GM19043 (cell line): ENCODE measurements around the gene PCYT1B.
"Not testable (repeated sequence)": the region's sequence is repeated elsewhere in the genome, so short reads cannot be mapped to it uniquely, and the experiment has no call there.

Source experiments
- ATAC-seq: cut with Tn5 transposase; IDR thresholded peaks from one replicate; pipeline ENCODE4 v1.9.1; 2021; ENCODE audit warnings: low read depth; ENCODE audit not compliant: unreplicated experiment

PCYT1B gene

GRCh38 chrX:24646745-24647182 is 383 bp downstream of the PCYT1B start:
- no peak for ATAC-seq

- no peak for ATAC-seq
Observed at GRCh38 chrX:24646006-24646405, 1.1 kb downstream of the PCYT1B start.

GRCh38 chrX:24643116-24643515 is 4.0 kb downstream of the PCYT1B start:
- no peak for ATAC-seq

GRCh38 chrX:24629701-24630100 is 17.4 kb downstream of the PCYT1B start:
- ATAC-seq: no peak

- no peak for ATAC-seq
Observed at GRCh38 chrX:24619647-24620046, 27.5 kb downstream of the PCYT1B start.

GRCh38 chrX:24610516-24610915 is 36.6 kb downstream of the PCYT1B start:
- ATAC-seq: no peak

GRCh38 chrX:24607616-24608015 is 39.5 kb downstream of the PCYT1B start:
- ATAC-seq: no peak

GRCh38 chrX:24605941-24606340 is 41.2 kb downstream of the PCYT1B start:
- ATAC-seq: not testable (repeated sequence)

- ATAC-seq: no peak
Observed at GRCh38 chrX:24603191-24603590, 44.0 kb downstream of the PCYT1B start.

- ATAC-seq: no peak
Observed at GRCh38 chrX:24601858-24602257, 45.3 kb downstream of the PCYT1B start.

- no peak for ATAC-seq
Observed at GRCh38 chrX:24594501-24594900, 52.6 kb downstream of the PCYT1B start.

- ATAC-seq: no peak
Observed at GRCh38 chrX:24590111-24590510, 57.0 kb downstream of the PCYT1B start.

- ATAC-seq: no peak
Observed at GRCh38 chrX:24577091-24577490, 70.1 kb downstream of the PCYT1B start.

- no peak for ATAC-seq
Observed at GRCh38 chrX:24575496-24575895, 71.7 kb downstream of the PCYT1B start.

GRCh38 chrX:24574743-24575142 is 72.4 kb downstream of the PCYT1B start:
- ATAC-seq: no peak

GRCh38 chrX:24567169-24567568 is 80.0 kb downstream of the PCYT1B start:
- no peak for ATAC-seq

GRCh38 chrX:24566240-24566639 is 80.9 kb downstream of the PCYT1B start:
- no peak for ATAC-seq

GRCh38 chrX:24563291-24564010 is 83.7 kb downstream of the PCYT1B start:
- no peak for ATAC-seq

- peak; percentile 49 for ATAC-seq
Observed at GRCh38 chrX:24561121-24561520, 86.0 kb downstream of the PCYT1B start.

- ATAC-seq: no peak
Observed at GRCh38 chrX:24553011-24553410, 94.1 kb downstream of the PCYT1B start.

- no peak for ATAC-seq
Observed at GRCh38 chrX:24550166-24550565, 97.0 kb downstream of the PCYT1B start.

- no peak for ATAC-seq
Observed at GRCh38 chrX:24547961-24548360, 99.2 kb downstream of the PCYT1B start.

GRCh38 chrX:24542756-24543155 is 104.4 kb downstream of the PCYT1B start:
- ATAC-seq: no peak
